GM20431 (cell line): ENCODE data around the gene TCF4.

Experiments
- in situ Hi-C: fragments of 300-500 bp; cut with MseI, MboI; formaldehyde crosslinking; loops from one replicate; pipeline ENCODE4 v1.15.0; 2020; ENCODE audit warnings: low sequenced_read_pairs; ENCODE audit not compliant: unreplicated experiment

Gene TCF4

DNA sequence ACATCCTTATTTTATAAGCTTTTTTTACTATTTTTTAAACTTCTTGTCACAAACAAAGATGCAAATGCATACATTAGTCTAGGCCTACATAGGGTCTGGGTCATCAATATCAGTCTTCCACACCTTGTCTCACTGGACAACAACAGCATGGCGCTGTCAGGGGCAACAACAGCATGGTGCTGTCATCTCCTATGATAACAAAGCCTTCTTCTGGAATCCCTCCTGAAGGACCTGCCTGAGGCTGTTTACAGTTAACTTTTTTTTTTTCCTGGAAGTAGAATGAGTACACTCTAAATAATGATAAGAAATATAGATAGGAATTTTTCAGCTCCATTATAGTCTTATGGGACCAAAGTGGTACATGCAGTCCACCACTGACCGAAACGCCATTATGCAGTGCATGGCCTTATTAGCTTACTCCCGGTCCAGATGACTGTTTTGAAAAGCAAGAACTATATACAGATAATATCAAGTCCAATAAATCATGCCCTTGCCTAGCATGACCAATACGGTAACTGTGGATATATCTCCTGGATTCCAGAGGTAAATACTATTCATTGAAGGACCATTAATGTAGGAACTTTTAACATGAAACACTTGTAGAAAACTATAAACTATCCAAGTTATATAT, 38.4 kb downstream of the TCF4 start:
- in situ Hi-C loops = no loop called here

DNA sequence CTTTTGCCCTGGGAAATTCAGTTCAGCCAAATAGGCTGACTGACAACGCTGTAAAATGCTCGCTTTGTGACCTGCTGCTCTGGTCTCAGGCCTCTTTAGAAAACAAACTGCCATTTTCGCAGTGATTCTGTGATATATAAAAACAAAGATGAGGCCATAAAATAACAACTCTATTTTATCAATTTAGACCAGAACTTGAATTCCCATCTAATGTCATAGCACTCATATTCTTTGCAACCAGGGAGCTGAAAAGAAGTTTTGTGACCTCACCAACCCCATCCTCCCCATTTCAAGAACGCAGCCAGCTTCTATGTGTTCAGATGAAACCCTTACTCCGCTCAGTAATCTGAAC, 40.3 kb downstream of the TCF4 start:
- in situ Hi-C loops = no loop called here

DNA sequence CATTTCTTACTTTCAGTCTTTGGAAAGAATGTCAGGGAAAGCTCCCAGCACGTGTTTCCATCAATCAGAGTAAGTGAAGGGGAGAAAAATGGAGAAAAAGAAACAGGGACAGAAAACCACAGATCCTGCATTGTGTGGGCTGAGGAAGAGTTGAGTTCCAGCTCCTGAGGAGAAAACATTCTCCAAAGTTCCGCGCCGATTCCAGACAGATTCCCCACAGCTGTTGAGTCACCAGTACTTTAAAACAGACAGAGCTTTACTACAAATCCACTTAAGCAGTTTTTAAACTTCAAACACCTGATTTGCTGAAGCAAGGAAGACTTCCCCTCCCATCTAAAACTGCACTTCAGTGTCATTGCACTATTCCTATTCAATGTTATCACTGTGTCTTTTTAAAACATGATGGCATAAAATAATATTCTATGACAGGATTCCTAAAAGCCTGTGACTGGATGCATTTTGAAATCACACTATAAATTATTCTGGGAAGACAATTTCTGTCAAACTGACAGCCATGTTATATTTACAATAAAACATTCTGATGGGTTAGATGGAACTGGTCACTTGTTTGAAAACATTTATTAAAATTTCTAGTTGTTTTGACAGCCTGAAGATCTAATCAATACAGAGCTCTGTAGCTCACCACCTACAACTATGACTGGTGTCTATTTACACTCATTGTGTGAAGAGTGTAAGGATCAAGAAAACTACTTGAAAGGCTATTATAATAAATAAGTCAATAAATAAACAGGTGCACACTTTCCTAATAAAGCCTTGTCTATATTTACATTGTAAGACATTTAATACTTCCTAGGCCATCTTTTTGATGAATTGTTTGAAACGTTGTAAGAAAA, 40.9 kb downstream of the TCF4 start:
- in situ Hi-C loops = no loop called here

DNA sequence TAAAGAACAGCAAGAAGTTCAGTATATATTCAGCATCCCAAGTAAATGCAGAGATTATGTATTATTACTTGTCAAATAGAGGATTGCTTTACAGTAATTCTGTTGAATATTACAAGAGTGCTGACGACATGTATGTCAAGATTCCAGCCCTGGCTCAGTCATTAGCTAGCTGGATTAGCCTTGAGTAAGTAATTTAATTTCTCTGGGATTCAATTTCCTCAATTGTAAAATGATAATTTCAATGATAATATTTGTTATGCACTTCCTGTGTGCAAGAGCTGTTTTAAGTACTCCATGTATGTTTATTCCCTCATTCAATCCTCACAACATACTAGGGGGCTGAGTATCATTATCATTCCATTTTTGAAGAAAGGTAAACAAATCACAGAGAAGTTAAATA, 44.0 kb downstream of the TCF4 start:
- in situ Hi-C loops = no loop called here

DNA sequence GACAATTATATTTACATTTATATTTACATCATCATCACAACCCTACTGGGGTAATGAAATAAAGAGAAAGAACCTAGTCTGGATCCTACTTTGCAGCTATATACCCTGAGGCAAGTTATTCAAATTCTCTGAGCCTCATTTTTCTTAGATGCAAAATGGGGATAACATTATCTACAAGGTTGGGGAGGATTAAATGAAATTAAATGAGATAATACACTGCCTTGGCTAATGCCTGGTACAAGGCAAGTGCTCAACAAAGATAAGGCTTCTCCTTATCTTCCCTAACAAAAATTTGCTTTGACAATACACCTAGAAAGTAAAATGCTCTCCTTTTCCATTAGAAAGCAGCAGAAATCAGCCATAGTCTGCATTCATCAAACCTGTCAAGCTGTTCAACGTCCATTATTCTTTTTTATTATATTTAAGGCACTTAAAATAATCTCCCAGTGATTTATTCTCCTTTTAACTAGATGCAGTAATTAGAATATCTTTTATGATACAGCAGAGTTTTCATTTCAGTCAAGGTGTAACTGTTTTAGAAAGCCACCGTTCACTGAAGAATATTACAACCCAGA, 44.8 kb downstream of the TCF4 start:
- in situ Hi-C loops = no loop called here

DNA sequence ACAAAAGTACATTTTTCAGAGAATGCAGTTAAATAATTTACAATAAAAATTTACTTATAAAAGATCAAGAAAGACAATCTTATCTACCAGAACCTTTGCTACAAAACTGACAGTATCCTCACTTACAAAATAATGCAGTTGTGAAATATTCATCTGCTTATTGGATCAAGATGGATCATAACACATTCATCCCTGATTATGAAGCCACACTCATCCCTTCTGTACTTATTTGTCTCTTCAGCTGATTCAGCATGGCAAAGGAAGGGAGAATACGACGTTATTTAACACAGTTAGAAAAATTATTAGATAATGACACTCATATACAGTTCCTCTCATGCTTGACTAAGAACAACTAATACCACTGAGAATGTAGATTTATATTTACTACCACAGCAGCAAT, 46.4 kb downstream of the TCF4 start:
- in situ Hi-C loops = no loop called here

DNA sequence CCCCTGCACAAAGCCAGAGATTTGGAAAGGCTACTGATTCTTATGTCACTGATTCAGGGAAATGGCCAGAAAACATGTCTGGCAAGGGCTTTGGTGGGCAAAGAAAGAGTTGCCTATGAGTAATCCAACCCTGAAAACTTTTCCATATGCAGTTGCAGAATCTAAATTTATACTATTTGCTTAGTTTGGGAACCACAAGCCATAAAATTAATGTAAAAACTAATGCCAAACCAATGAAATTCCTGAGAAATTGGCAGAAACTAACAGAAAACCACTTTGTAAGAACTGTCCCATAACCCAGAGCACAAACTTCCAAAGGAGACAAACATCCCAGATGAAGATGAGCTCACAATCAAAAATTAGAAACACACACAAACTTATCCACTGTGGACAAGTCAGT, 48.8 kb downstream of the TCF4 start:
- in situ Hi-C loops = no loop called here

DNA sequence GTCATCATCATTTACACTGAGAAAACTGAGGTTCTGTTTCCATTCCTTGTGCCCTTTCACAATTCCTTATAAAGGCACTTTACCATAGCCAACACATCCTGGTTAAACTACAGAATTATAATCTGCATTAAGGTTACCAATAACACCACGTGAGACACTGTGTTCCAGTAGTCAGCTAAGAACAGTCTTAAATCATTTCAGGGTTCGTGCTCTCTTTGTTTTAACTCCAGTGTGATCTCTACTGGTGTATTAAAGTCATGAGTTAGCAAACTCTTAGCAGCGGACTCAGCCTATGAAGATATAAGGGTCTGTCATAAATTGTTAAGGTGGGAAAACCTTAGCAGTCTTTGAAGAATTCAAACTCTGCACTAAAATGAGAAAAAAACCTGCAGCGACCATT, 53.0 kb downstream of the TCF4 start:
- in situ Hi-C loops = no loop called here

DNA sequence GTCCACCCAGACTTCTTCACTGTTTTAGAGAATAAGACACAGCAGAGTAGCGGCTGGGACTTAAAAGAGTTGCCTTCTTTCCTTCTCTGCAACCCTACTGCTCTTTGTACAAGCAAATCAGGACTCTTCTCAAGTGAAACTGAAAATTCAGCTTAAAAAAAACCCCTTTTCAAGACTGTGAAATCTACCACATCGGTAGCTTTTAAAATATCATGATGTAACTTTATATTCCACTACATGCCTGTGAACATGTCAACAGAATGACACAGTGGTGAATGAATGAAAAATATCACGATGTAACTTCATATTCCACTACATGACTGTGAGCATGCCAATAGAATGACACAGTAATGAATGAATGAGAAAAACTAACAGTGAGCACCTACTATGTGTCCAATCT, 53.4 kb downstream of the TCF4 start:
- in situ Hi-C loops = no loop called here

DNA sequence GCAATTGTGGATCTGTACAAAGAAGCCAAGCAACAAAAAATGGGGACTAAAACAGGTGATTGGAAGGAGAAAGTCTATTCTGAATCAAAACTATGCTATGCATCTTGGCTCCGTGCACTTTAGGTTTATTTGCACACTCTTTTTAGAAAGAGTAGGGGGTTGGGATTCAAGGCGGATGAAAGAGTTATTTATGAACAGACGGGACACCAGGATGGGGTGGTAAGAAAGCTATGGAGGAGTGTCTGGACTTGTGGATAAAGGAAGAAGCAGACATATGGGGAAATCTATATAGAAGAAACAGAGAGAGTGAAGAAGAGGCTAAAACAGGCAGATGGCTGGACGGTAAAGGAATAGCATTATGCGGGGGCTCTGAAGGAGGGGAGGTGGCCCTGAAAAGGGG, 57.8 kb downstream of the TCF4 start:
- in situ Hi-C loops = no loop called here

DNA sequence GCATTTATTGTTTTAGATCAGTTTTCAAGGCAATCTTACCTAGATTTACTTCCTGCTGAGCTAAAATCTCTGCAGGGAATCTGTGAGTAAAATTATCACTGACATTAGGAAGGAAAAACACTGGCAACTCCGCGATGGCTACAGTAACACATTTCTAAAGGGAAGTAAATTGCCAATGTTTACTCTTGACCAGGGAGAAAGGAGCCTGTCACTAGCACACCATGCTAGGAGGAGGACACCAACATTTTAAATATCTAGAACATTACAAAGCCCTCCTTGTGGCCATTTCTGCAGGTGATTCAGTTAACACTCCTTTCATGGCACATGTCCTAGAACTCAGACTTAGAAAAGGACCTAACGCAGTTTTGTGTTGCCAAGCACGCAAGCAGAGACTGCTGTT, 58.4 kb downstream of the TCF4 start:
- in situ Hi-C loops = no loop called here

DNA sequence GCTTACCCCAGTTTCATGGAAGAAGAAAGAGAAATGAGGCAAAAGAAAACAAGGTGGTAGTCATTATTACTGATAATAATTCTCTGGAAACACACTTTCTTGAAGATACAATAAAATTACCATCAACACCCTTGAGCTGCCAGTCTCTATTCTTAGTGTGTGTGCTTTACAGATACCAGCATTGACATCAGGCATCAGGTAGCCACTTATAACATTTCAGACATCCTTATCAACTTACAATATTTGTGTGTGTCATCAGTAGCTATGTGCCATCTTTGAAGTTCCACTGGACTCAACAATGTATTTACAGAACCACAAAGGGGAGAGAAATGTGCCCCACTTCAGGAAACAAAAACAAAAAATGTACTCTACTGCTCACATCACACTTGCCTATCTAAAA, 62.1 kb downstream of the TCF4 start:
- in situ Hi-C loops = no loop called here

DNA sequence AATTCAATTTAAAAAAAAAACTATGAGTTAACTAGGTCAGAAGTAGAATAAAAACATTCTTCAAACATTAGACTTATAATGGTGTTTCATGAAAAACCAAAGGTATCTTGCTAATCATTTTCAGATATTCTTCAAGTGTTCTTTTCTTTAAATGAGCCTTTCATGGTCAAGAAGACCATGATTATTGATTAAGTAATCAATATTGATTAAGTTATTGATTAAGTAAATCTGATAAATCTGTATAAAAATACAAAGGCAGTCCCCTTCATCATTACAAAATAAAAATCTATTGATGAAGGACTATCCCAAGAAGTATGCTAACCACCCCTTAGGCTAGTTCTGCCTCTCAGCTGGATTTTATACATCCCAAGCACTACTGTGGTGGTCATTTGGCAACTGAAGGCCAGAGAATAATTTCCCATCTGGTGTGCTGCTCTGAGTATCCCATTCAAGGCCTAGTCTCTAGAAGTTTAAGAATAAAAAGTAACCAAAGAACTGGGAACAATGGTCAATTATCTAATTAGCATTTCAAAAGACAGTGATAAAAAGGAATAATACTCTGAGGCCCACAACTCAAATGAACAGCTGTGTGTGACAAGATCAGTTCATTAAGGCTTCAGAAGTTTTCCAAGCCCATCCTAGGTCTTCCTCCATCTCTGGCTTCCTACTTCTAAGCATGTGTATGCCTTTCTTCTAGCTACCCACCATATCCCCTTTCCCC, 63.5 kb downstream of the TCF4 start:
- in situ Hi-C loops = no loop called here

DNA sequence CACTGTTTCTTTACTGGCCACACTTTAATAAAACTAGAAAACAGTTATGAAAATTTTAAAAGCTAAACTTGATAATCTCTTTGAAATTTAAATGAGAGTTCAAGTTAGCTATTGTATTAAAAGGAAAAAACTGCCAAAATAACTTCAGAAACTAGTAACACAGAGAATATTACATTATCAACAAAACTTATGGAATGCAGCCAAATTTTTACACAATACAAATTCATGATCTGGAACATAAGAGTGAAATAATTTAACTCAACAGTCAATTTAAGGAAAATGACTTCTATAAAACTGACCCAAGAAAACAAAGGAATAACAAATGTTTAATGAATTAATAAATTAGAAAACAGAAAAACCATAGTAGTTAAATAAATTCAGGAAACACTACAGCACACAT, 65.0 kb downstream of the TCF4 start:
- in situ Hi-C loops = no loop called here

DNA sequence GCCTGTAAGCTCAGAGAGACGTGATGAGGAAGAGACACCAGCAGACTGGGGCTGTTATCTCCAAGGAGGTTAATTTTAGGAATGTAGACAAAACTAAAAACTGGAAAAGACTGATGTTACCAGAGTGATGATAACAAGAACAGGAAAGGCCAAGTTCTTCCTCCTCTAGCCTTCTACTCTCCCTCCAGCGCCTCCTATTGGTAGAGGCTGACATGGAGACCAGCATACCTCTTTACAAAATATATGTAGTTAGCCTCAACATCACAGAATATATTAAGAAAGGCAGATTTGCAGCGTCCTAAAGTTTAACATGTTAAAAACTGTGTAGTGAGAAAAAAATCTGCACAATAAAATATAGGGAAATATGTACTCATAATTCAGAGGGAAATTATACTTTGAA, 66.0 kb downstream of the TCF4 start:
- in situ Hi-C loops = no loop called here

DNA sequence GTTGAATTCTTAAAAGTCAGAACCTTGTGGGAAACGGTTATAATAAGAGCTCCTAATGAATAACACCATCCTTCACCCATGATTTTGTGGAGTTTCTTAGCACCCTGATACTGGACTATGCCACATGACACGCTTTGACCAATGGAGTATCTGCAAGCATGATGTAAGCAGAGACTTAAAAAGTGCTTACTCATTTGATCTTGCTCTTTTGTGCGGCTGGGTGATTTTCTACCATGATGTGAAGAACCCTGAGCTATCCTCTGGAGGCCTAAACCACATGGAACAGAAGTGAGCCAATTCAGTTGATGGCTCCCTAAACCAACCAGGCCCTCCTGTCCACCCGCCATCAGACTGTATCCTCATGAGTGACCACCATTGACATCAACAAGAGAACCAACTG, 70.9 kb downstream of the TCF4 start:
- in situ Hi-C loops = no loop called here

DNA sequence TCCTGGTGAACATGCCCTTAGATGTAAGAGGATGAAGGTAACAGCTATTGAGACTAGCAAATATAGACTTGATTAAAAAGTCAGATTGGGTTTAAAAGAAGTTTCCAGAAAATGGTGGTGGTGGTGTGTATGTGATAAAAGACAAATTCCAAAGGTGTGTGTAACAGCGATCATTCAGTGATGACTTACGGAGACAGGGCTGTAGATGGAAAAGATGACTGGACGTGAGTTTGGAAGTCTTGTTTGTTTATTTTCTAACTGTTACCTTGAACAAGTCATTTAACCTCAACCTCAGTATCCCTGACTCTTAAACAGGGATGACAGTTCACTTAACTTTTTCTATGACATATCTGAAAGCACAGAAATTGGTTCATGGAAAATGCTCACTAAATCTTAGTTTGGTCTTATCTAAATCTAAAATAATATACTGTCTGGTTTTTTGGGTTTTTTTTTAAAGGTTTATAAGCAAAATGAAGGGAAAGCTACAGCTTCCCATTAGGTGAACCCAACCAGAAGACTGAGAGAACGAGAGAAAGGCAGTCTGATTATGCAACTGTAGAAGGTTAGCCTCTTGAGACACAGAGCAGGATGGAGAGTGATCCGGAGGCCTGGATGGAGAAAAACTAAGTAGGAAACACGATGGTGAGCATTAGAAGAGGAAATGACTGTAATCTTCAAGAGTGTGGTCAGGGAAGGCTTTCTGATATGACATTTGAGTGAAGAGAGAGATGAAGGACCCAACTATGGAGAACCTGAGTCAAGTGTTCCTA, 71.9 kb downstream of the TCF4 start:
- in situ Hi-C loops = no loop called here

DNA sequence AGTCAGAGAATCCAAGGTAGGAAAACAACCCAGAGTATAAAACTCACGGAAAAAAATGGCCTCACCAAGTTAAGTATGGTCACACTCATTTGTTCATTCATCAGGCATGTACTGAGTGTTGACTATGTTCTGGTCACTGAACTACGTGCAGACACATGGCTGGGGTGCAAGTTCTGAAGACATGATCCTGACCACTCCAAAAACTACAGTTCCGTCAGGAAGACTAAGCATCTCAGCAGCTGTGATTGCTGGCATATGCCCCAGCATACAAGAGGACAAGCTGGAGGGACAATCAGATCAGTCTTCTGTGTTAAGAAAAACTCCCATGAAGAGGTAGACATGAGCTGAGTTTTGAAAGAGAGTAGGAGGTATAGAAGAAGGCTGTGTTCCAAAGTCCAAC, 72.8 kb downstream of the TCF4 start:
- in situ Hi-C loops = no loop called here

DNA sequence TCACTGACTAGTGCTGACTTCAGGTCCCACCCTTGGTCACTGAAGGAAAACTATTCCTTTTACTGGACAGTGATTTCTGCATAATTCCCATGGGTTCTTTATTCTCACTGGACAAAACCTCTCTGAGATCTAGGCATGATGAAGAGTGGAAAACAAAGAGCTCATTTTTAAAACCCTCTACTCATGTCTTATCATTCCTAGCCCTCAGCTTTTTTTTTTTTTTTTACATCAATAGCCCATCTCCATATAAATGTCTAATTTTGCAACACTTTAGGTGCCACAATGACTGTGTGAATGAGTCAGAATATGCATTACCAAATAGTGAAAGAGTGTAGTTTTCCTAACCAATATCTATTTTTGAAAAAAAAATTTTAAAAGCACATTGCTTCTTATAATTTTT, 74.8 kb downstream of the TCF4 start:
- in situ Hi-C loops = no loop called here

DNA sequence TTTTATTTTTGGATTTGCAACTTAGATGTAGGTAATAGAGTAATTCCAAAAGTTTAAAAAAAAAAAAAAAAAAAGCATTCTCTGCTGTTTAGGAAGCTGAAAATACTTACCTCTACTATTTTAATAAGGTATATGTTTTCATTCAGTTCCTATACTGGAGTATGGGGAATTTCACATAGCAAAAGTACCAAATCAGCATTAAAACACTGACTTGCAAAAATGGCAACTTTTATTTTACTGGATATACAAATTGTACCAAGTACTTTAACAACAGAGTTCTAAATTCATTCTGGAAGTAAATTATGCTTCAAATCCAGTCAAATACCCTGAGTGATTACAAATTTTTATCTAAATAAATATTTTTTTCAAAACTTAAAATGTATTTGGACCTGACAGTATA, 76.7 kb downstream of the TCF4 start:
- in situ Hi-C loops = no loop called here
